Activated gamma-delta T cell treated with anti-CD3 and anti-CD28 coated beads, Interleukin-2, amount 50 U/mL, for 16 hours (primary cell): ENCODE measurements around the gene TMEM33.

Experiments used
- DNase-seq: peaks from one replicate; pipeline ENCODE4 v3.0.0-alpha.2; 2020; ENCODE audit warnings: low read depth

The TMEM33 gene

GRCh38 chr4:41939016-41939626, 3.9 kb downstream of the TMEM33 start:
- no peak for DNase-seq

- no peak for DNase-seq
These were observed 5.6 kb downstream of the TMEM33 start for GRCh38 chr4:41940834-41941233.

DNA sequence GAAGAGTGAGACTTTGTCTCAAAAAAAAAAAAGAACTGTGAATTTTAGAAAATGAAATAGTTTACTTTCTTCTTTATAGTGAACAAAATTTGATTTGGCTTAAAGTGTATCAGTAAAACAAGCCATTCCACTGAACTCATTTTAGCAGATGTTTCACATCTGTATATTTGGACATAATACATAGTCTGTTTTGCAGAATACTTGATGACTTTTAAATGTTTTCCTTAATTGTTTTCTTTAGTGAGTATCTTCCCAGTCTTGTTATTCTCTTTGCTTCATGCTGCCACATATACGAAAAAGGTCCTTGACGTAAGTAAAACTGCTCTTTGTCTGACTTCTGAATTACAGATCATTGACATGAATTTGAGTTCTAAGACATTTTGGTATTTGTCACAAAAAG, 8.3 kb downstream of the TMEM33 start:
- DNase-seq = no peak

GRCh38 chr4:41944089-41944488, 8.9 kb downstream of the TMEM33 start:
- DNase-seq = no peak

DNA sequence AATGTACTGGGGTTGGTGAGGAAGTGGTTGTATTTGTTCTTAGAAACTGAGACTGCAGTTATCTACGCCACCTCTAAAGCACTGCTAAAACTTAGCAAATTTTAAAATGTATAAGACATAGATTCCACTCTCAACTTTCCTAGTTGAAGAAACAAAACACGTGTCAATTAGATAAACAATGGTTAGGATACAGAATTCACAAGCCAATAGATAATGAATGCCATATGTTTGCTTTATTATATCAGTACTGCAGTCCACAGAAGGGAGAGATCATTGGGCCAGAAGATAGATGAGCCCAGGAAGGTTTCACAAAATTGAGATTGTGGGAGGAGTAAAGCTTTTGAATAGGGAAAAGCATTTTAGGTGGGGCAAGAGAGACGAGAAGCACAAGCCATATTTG, 14.3 kb downstream of the TMEM33 start:
- no peak for DNase-seq

- no peak for DNase-seq
These were observed 22.4 kb downstream of the TMEM33 start for GRCh38 chr4:41957634-41958033.

DNA sequence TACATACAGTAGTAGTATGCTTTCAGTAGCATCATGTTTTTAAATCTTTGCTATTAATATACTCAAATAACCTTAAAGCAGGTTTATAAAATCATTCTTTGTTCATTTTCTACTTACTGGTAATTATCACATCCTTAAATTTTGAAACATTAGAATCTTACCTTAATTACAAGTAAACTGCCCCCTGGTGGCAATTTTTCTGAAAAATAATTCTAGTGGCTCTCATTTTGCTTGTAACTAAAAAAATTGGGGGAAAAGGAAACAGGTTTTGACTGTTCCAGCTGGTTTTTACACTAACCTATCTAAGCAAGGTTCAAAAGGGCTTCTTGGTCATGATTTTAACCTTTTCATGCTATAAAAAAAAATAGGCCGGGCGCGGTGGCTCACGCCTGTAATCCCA, 27.9 kb downstream of the TMEM33 start:
- no peak for DNase-seq

DNA sequence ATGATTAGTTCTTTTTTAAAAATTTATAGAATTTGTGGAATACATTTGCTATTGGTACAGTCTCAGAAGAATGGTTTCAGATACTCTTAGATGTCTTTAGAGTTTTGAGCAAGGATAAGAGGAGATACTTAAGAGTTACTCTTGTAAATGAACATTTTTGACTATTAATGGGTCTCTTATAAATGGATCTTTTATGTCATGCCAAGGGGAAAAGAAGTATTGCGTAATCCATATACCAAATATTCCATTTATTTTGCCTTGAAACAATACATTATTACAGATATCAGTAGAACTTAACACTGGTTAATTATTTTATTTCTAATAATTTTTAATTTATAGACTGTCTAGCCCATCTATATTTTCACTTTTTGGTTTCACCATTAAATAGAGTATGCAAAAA, 29.2 kb downstream of the TMEM33 start:
- DNase-seq = no peak

GRCh38 chr4:41967392-41967791, 32.2 kb downstream of the TMEM33 start:
- no peak for DNase-seq

DNA sequence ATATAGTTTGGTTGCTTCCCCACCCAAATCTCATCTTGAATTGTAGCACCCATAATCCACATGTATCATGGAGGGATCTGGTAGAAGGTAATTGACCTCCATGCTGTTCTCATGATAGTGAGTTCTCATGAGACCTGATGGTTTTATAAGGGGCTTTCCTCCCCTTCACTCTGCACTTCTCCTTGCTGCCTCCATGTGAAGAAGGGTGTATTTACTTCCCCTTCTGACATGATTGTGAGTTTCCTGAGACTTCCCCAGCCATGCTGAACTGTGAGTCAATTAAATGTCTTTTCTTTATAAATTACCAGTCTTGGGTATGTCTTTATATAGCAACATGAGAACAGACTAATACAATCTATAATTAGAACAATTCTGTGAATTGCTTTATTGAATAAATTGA, 34.4 kb downstream of the TMEM33 start:
- no peak for DNase-seq

DNA sequence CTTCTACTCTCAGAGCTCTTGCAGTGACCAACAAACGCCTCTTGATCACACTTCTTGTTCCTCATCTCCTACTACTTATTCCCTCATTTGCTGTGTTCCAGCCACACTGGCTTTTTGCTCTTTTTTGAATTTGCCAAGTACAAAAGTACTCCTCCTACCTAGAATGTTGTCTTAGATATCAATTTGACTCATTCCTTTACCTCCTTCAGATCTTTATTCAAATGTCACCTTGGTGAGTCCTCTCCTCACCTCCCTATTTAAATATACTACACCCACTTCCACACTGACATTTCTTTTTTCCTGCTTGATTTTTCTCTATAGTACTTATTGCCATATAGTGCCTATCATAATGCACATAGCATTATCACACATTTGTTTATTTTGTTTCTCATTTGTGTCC, 40.1 kb downstream of the TMEM33 start:
- DNase-seq = no peak

GRCh38 chr4:41976775-41977516, 41.7 kb downstream of the TMEM33 start:
- DNase-seq = no peak

GRCh38 chr4:41977709-41978108, 42.5 kb downstream of the TMEM33 start:
- DNase-seq = no peak

DNA sequence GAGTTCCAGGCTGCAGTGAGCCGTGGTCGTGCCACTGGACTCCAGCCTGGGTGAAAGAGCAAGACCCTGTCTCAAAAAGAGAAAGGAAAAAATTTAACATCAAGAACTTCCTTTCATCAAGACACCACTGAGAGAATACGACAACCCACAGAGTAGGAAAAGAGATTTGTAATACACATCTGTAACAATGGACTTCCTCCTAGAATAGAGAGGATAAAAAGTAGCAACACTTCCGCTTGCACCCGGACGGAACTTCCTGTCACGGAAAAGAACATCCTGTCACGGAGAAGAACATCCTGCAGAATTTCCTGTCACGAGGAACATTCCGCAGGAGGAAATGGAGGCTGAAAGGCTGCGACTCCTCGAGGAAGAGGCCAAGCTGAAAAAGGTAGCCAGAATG, 46.2 kb downstream of the TMEM33 start, which contains the start of gene DCAF4L1:
Gene DCAF4L1, plus strand, starts transcription at position 301 of the 400 bp plus-strand sequence. Its CDS starts 37 bp downstream, at position 338.
- no peak for DNase-seq

DNA sequence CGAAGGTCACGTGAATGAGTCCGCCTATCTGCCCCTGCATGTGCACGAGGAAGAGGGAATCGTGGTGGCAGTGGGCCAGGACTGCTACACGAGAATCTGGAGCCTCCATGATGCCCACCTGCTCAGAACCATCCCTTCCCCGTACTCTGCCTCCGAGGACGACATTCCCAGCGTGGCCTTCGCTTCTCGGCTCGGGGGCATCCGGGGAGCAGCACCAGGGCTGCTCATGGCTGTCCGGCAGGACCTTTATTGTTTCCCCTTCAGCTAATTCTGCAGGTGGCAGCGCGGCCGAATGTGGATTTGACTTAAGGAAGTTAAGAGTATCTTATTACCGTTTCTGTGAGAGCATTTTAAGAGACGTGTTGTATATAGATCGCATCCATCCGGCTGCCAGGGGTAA, 47.5 kb downstream of the TMEM33 start:
- DNase-seq = no peak

DNA sequence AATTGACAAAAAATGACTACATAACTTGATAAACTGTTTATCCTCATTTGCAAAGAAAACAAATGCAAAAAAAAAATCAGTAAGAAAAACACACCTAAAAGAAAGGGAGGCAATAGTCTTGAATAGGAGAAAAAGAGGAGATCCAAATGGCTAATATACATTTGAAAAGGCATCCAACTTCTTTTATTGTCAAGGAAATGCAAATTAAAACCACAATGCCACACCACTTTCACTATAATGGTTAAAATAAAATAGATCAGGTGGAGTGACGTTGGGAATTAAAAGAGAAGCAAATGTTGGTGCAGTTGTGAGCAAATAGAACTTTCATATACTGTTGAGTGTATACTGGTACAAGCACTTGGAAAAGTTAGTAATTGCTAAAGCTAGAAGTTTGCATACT, 49.9 kb downstream of the TMEM33 start:
- no peak for DNase-seq

DNA sequence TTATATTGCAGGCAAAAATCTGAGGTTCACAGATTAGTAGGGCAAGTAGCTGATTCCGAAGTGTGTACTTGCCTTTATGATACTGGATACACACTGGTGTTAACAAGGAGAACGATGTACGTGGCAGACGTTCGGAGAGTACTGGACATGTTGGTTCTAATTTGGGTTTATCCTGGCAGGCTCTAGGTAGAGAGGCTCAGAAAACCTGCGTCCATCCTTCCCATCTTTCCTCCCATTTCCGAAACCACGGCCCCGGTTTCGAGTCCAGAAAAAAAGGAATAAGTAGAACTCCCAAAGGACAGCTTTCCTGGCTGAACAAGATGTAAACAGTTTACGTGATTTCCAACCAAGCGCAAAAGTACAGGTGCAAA, 54.8 kb downstream of the TMEM33 start:
- no peak for DNase-seq

- DNase-seq = peak; percentile 87
These were observed 55.3 kb downstream of the TMEM33 start, which contains the start of gene SLC30A9 for GRCh38 chr4:41990365-41991111. Gene SLC30A9 (plus strand): TSS chr4:41990530. CDS start chr4:41990652, 122 bp downstream.

DNA sequence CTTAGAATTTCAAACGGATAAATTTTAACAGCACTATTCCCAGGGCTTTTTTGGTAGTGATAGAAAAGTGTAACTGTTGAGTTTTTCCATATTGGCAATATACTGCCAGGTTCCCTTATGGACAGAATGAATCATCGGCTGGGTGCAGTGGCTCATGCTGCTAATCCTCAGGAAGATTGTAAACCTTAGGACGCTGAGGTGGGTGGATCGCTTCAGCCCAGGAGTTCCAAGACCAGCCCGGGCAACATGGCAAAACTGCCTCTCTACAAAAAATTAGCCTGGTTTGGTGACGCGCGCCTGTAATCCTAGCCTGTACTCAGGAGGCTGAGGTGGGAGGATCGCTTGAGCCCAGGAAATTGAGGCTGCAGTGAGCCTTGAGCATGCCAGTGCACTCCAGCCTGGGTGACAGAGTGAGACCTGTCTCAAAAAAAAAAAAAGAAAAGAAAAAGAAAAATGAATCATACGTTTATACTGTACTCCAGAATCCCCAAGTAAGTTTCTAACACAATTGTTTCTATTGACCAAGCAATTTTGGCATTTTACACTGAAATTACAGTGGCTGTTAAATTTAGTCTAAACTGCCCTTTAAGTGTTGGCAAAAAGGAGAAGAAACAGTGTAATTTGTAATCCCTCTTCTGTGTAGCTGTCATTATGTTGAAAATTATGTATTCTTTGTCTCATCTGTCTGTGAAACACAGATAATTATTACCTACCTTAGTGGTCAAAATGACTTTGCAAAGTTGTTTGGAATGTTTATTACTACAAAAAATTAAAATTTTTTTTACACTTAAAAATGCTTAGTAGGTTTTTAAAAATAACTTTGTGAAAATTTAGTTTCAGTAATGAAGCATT, 56.9 kb downstream of the TMEM33 start:
- no peak for DNase-seq

GRCh38 chr4:41992967-41993857, 58.0 kb downstream of the TMEM33 start:
- DNase-seq = no peak

- DNase-seq = no peak
These were observed 59.3 kb downstream of the TMEM33 start for GRCh38 chr4:41994461-41994985.
